Mucosa of descending colon (tissue), 3 donors: ENCODE data around the gene CXCL6. TPM values are rescaled to one million over a fixed set of nuclear protein-coding genes. Genes with fewer than 3 reads are reported as not detected.

Experiments used
- ATAC-seq: fragments of 200-7000 bp; cut with Tn5 transposase; one replicate; pipeline ENCODE4 v1.9.1; 2020; ENCODE audit warnings: mild to moderate bottlenecking, moderate library complexity
- DNase-seq, 3 donors: peaks; one replicate each; pipeline ENCODE4 v3.0.0-alpha.2; 2020
- H3K36me3 ChIP-seq: fragments of 200-600 bp; one replicate; pipeline ENCODE4 v1.8.0; 2021; ENCODE audit warnings: low read depth, mild to moderate bottlenecking
- H3K4me1 ChIP-seq: fragments of 200-600 bp; one replicate; pipeline ENCODE4 v1.8.0; 2021; ENCODE audit warnings: low read depth, mild to moderate bottlenecking
- H3K4me3 ChIP-seq: fragments of 200-600 bp; one replicate; pipeline ENCODE4 v1.8.0; 2021; ENCODE audit warnings: mild to moderate bottlenecking
- H3K9me3 ChIP-seq: fragments of 200-600 bp; one replicate; pipeline ENCODE4 v1.8.0; 2021; ENCODE audit warnings: mild to moderate bottlenecking
- CTCF ChIP-seq: fragments of 200-600 bp; IDR thresholded peaks from one replicate; pipeline ENCODE4 v1.8.0; 2022; ENCODE audit warnings: antibody characterized with exemption, mild to moderate bottlenecking
- intact Hi-C, 2 donors: fragments of 100-400 bp; cut with DNase I in 1 of 2; cut with micrococcal nuclease in 1 of 2; formaldehyde crosslinking; loops; one replicate each; pipeline versions ENCODE4 v1.11.0 to v1.11.1; 2022; cut with DNase I, micrococcal nuclease
- total RNA-seq, 3 donors: library from RNA; stranded (reverse); fragmentation: NEBNext Ultra II Directional in 2 of 3; extraction: Animal tissue kit (Norgen Biotek cat#: 25700) in 2 of 3; gene quantifications; one replicate each; pipeline versions ENCODE4 v1.2.1 to v1.2.4, GENCODE V29; 2021 to 2023
- donor health status: DM: no; HTN: no; CAD: no; lungs with moderate emphysema.
- donor health status: DM: no; HTN: no; CAD: no.
- donor health status: DM: no; HTN: yes; CAD: no.

The CXCL6 gene
- total RNA-seq, 3 donors from 2014 or later, result 0.19 to 0.22 TPM; not detected in 1

- DNase-seq (peak in 2 of 3 donors; percentile 23 to 41), ATAC-seq (peak; percentile 67)
- Histone ChIP-seq H3K4me1 (no peaks in the 10 kb centered on the region), H3K9me3 (no peaks in the 10 kb centered on the region), H3K36me3 (no peaks in the 10 kb centered on the region), H3K4me3 (no peak overlapping the region)
- no peak for TF ChIP-seq CTCF
- intact Hi-C loops, result no loop called here
These were observed 33.8 kb downstream of the CXCL6 start for GRCh38 chr4:73870260-73870659.

DNA sequence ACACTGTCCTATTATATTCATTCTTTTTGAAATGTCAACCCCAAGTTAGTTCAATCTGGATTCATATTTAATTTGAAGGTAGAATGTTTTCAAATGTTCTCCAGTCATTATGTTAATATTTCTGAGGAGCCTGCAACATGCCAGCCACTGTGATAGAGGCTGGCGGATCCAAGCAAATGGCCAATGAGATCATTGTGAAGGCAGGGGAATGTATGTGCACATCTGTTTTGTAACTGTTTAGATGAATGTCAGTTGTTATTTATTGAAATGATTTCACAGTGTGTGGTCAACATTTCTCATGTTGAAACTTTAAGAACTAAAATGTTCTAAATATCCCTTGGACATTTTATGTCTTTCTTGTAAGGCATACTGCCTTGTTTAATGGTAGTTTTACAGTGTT, 34.3 kb downstream of the CXCL6 start:
- intact Hi-C loops, result no loop called here
- Histone ChIP-seq H3K4me1 (no peaks in the 10 kb centered on the region), H3K9me3 (no peaks in the 10 kb centered on the region), H3K36me3 (no peaks in the 10 kb centered on the region), H3K4me3 (no peak overlapping the region)
- TF ChIP-seq CTCF, result no peak
- ATAC-seq (no peak), DNase-seq (no peak)

- no peak for DNase-seq
- Histone ChIP-seq H3K4me1 (no peaks in the 10 kb centered on the region), H3K9me3 (no peaks in the 10 kb centered on the region), H3K36me3 (no peaks in the 10 kb centered on the region), H3K4me3 (no peak overlapping the region)
- intact Hi-C loops, result no loop called here
- no peak for TF ChIP-seq CTCF
- no peak for ATAC-seq
These were observed 35.2 kb downstream of the CXCL6 start for GRCh38 chr4:73871511-73872310.

- ATAC-seq, result peak; percentile 7
These were observed 36.0 kb downstream of the CXCL6 start for GRCh38 chr4:73872316-73873108.

DNA sequence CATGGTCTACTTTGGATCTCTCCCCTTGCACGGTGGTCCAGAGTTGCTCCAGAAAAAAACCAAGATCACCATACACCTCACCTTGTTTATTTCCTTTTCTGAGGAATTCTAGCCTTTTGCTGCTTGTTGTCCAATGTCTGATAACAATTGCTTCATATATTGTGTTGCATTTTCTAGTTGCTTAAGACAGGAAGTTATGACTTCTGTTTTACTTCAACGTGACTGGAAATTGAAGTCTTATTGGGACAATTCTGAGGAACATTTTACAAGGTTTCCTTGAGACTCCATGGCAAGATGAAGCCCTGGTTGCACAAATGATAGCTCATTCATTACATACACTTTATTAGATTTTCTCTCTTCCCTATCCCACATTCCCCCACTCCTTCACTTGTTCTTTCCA, 37.9 kb downstream of the CXCL6 start:
- no peak for ATAC-seq
- H3K36me3 ChIP-seq, result no peaks in the 10 kb centered on the region
- H3K4me1 ChIP-seq, result no peaks in the 10 kb centered on the region
- no peak for TF ChIP-seq CTCF
- H3K4me3 ChIP-seq, result no peak overlapping the region
- no peaks in the 10 kb centered on the region for H3K9me3 ChIP-seq
- DNase-seq, result no peak
- intact Hi-C loops, result no loop called here

More at GRCh38 chr4:73872316-73873108, 36.0 kb downstream of the CXCL6 start:
- H3K9me3 ChIP-seq, result no peaks in the 10 kb centered on the region
- no peak overlapping the region for H3K4me3 ChIP-seq
- DNase-seq, result no peak
- intact Hi-C loops, result no loop called here
- no peaks in the 10 kb centered on the region for H3K36me3 ChIP-seq
- no peaks in the 10 kb centered on the region for H3K4me1 ChIP-seq
- no peak for TF ChIP-seq CTCF
